Measurements from ENCODE around the gene PDZD2. TPM values are rescaled to one million over a fixed set of nuclear protein-coding genes. Genes with fewer than 3 reads are reported as not detected.
"Not testable (repeated sequence)": the region's sequence is repeated elsewhere in the genome, so short reads cannot be mapped to it uniquely, and the experiment has no call there.

PDZD2 gene
- polyA plus RNA-seq, 1 donor from 2014 or later: 3.1 TPM

GRCh38 chr5:32014096-32014745 is 375.3 kb downstream of the PDZD2 start:
- Histone ChIP-seq H4K20me1 (ENCODE audit: insufficient read depth) (no peaks in the 10 kb centered on the region), H3K9me3 (ENCODE audit: low read length) (no peaks in the 10 kb centered on the region), H3K27ac (ENCODE audit: low read length) (no peak overlapping the region), H3K4me3 (ENCODE audit: low read length) (no peak overlapping the region), H3K9me2 (ENCODE audit: insufficient read depth, low read length) (no peaks in the 10 kb centered on the region), H3K36me3 (ENCODE audit: insufficient read depth, low read length) (no peaks in the 10 kb centered on the region), H3K27me3 (ENCODE audit: insufficient read depth, low read depth, low read length) (no peaks in the 10 kb centered on the region), H3K79me2 (replicated peaks; ENCODE audit: insufficient read depth, low read length) (no peaks in the 10 kb centered on the region), H3K9ac (ENCODE audit: low read length) (no peak overlapping the region), H3F3A (ENCODE audit: insufficient read depth, low read length, poor library complexity, severe bottlenecking) (no peaks in the 10 kb centered on the region), H3K4me2 (ENCODE audit: low read length) (no peak overlapping the region), H2AFZ (ENCODE audit: low read depth, low read length) (no peak overlapping the region)
- TF ChIP-seq CTCF (IDR thresholded peaks at IDR 0.05; ENCODE audit: poor library complexity, severe bottlenecking) (no peak), POLR2AphosphoS5 (IDR thresholded peaks at IDR 0.05) (no peak), RAD21 (conservative IDR thresholded peaks at IDR 0.05) (no peak), MXI1 (conservative IDR thresholded peaks at IDR 0.05; ENCODE audit: poor library complexity, severe bottlenecking) (no peak), SMC3 (conservative IDR thresholded peaks at IDR 0.05; ENCODE audit: poor library complexity) (no peak), REST (IDR thresholded peaks at IDR 0.05; ENCODE audit: borderline replicate concordance) (no peak)

- not testable (repeated sequence) for H3K9me2 ChIP-seq (ENCODE audit: insufficient read depth, low read length); H3F3A ChIP-seq (ENCODE audit: insufficient read depth, low read length, poor library complexity, severe bottlenecking); H3K4me3 ChIP-seq (ENCODE audit: low read length); H3K4me2 ChIP-seq (ENCODE audit: low read length); H2AFZ ChIP-seq (ENCODE audit: low read depth, low read length); H3K36me3 ChIP-seq (ENCODE audit: insufficient read depth, low read length); H4K20me1 ChIP-seq (ENCODE audit: insufficient read depth); H3K9ac ChIP-seq (ENCODE audit: low read length); H3K27me3 ChIP-seq (ENCODE audit: insufficient read depth, low read depth, low read length); H3K79me2 ChIP-seq (replicated peaks; ENCODE audit: insufficient read depth, low read length); H3K9me3 ChIP-seq (ENCODE audit: low read length); H3K27ac ChIP-seq (ENCODE audit: low read length)
Observed at GRCh38 chr5:32015262-32015661, 376.3 kb downstream of the PDZD2 start.

GRCh38 chr5:32017692-32018367 is 378.9 kb downstream of the PDZD2 start:
- Histone ChIP-seq H3K9ac (ENCODE audit: low read length) (no peak overlapping the region), H3K9me3 (ENCODE audit: low read length) (no peaks in the 10 kb centered on the region), H3K36me3 (ENCODE audit: insufficient read depth, low read length) (no peaks in the 10 kb centered on the region), H3K79me2 (replicated peaks; ENCODE audit: insufficient read depth, low read length) (no peaks in the 10 kb centered on the region), H3K27ac (ENCODE audit: low read length) (no peak overlapping the region), H3K4me3 (ENCODE audit: low read length) (no peak overlapping the region), H3K27me3 (ENCODE audit: insufficient read depth, low read depth, low read length) (no peaks in the 10 kb centered on the region), H3K9me2 (ENCODE audit: insufficient read depth, low read length) (no peaks in the 10 kb centered on the region), H4K20me1 (ENCODE audit: insufficient read depth) (no peaks in the 10 kb centered on the region), H2AFZ (ENCODE audit: low read depth, low read length) (no peak overlapping the region), H3K4me2 (ENCODE audit: low read length) (no peak overlapping the region), H3F3A (ENCODE audit: insufficient read depth, low read length, poor library complexity, severe bottlenecking) (no peaks in the 10 kb centered on the region)
- TF ChIP-seq EZH2 (IDR thresholded peaks at IDR 0.05; ENCODE audit: borderline replicate concordance, insufficient read depth, low read length, poor library complexity, severe bottlenecking): no peak
- TF ChIP-seq MXI1 (conservative IDR thresholded peaks at IDR 0.05; ENCODE audit: poor library complexity, severe bottlenecking): no peak
- no peak for TF ChIP-seq POLR2AphosphoS5 (IDR thresholded peaks at IDR 0.05)
- TF ChIP-seq REST (IDR thresholded peaks at IDR 0.05; ENCODE audit: borderline replicate concordance): no peak
- no peak for TF ChIP-seq SMC3 (conservative IDR thresholded peaks at IDR 0.05; ENCODE audit: poor library complexity)
- TF ChIP-seq CTCF (IDR thresholded peaks at IDR 0.05; ENCODE audit: poor library complexity, severe bottlenecking): no peak
- no peak for TF ChIP-seq RAD21 (conservative IDR thresholded peaks at IDR 0.05)
- TF ChIP-seq EP300 (conservative IDR thresholded peaks at IDR 0.05; ENCODE audit: poor library complexity, severe bottlenecking): no peak
- no peak for TF ChIP-seq TAF1 (IDR thresholded peaks at IDR 0.05; ENCODE audit: low read depth)
